ENCODE data around the gene LRBA.
A peak's percentile ranks its signal among the peaks of the same experiment; 100 is the strongest.

LRBA gene

DNA sequence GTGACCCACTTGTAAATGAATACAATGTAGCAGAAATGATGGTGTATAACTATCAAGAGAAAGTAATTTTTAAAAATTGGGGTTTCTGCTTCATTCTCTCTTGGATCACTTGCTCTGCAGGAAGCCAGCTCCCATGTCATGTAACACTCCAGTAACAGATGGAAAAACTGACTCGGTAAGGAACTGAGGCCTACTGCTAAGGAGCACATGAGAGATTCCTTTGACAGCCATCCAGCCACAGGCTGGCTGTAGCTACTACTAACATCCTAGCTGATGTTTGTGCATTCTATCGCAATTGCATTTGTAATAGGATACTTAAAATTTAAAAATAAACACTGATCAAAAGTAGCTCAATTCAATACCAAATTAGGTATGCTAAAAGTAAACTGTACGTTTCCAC, 535.4 kb downstream of the LRBA start:
- Mint-ChIP-seq H3K4me3 (no peak overlapping the region), H3K4me1 (peaks cover 13% of the 10 kb centered on the region), H3K27me3 (no peaks in the 10 kb centered on the region), H3K36me3 (ENCODE audit: insufficient read depth) (peaks cover 12% of the 10 kb centered on the region), H3K27ac (ENCODE audit: low read depth) (no peak overlapping the region), H3K9me3 (peaks cover 6% of the 10 kb centered on the region)
- ATAC-seq (replicated peaks; ENCODE audit: extremely low read depth, poor library complexity, severe bottlenecking) = no peak
- DNase-seq (ENCODE audit: low spot score in 2 of 2) = no peak

DNA sequence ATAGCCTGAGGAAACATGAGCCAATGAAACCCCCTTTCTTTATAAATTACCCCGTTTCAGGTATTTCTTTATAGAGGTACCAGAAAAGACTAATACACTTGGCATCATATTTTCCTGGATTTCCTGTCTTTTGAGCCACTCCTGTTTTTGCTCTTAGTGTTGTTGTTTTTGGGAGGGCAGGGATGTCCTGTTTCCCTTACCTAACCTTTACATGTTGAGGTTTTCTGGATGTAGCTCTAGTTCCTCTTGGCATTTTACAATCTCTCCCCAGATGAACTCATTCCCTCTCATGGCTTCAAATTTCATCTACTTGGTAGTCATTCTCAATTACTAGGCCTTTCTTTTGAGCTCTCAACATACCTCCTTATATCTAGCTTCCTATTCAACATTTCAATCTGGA, 537.2 kb downstream of the LRBA start:
- peak overlapping the region; percentile 49 for H3K27ac Mint-ChIP-seq (ENCODE audit: low read depth)
- no peak overlapping the region for H3K4me3 Mint-ChIP-seq
- H3K27me3 Mint-ChIP-seq = no peaks in the 10 kb centered on the region
- DNase-seq (ENCODE audit: low spot score in 2 of 2) (no peak), ATAC-seq (replicated peaks; ENCODE audit: extremely low read depth, poor library complexity, severe bottlenecking) (no peak)
- peaks cover 6% of the 10 kb centered on the region for H3K9me3 Mint-ChIP-seq
- peaks cover 13% of the 10 kb centered on the region for H3K4me1 Mint-ChIP-seq
- H3K36me3 Mint-ChIP-seq (ENCODE audit: insufficient read depth) = peaks cover 11% of the 10 kb centered on the region

DNA sequence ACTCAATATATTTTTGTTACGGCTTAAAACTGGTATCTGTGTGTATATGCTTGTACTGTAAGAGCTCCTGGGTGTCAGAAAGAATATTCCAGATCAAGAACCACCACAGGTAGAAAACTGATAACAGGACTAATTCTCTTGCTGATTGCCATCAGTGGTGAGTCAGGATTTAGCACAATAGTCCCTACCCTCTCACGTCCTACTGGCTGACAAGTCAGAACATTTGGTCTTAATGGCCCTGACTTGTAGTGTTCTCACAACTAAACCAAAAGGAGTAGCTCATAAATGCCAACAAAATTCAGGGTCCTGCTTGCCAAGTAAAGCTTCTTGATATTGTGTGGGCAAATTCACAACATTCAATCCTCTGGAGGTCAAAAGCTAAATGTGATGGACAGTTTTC, 538.3 kb downstream of the LRBA start:
- Mint-ChIP-seq H3K9me3 (peaks cover 6% of the 10 kb centered on the region), H3K27me3 (no peaks in the 10 kb centered on the region), H3K4me3 (no peak overlapping the region), H3K27ac (ENCODE audit: low read depth) (no peak overlapping the region), H3K36me3 (ENCODE audit: insufficient read depth) (peaks cover 7% of the 10 kb centered on the region), H3K4me1 (peaks cover 13% of the 10 kb centered on the region)
- no peak for DNase-seq (ENCODE audit: low spot score in 2 of 2)
- ATAC-seq (replicated peaks; ENCODE audit: extremely low read depth, poor library complexity, severe bottlenecking) = no peak

DNA sequence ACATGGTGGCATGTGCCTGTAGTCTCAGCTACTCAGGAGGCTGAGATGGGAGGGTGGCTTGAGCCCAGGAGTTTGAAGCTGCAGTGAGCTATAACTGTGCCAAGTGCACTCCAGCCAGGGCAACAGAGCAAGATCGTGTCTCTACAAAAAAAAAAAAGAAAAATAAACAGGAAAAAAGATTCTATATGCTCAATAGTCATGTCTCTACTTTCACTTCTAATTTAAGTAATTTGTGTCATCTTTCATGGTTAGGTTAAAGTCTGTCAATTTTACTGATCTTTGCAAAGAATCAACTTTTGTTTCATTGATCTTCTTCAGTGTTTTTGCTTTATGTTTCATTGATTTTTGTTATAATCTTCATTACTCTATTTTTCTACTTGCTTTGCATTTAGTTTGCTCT, 539.3 kb downstream of the LRBA start:
- no peak overlapping the region for H3K27ac Mint-ChIP-seq (ENCODE audit: low read depth)
- H3K27me3 Mint-ChIP-seq = no peaks in the 10 kb centered on the region
- DNase-seq (ENCODE audit: low spot score in 2 of 2) = no peak
- ATAC-seq (replicated peaks; ENCODE audit: extremely low read depth, poor library complexity, severe bottlenecking) = no peak
- H3K36me3 Mint-ChIP-seq (ENCODE audit: insufficient read depth) = peaks cover 7% of the 10 kb centered on the region
- H3K9me3 Mint-ChIP-seq = peaks cover 6% of the 10 kb centered on the region
- H3K4me1 Mint-ChIP-seq = peaks cover 13% of the 10 kb centered on the region
- H3K4me3 Mint-ChIP-seq = no peak overlapping the region

DNA sequence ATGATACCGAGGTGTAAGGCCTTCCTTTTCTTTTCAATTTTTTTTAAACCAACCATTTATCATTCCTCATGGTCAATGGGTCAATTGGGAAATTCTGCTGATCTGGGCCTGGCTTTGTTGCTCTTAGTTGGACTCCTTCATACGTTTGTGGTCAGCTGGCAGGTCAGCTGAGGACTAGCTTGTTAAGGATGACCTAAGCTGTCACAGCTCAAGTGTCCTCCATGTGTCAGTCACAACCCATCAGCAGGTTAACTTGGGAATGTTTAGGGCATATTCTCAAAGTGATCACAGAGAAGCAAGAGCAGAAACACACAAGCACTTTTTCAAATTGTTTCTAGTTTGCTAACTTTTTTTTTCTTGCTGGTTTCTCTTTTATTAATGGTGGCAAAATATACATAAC, 550.6 kb downstream of the LRBA start:
- no peak for ATAC-seq (replicated peaks; ENCODE audit: extremely low read depth, poor library complexity, severe bottlenecking)
- Mint-ChIP-seq H3K4me3 (no peak overlapping the region), H3K9me3 (no peaks in the 10 kb centered on the region), H3K27ac (ENCODE audit: low read depth) (no peak overlapping the region), H3K4me1 (no peaks in the 10 kb centered on the region), H3K27me3 (no peaks in the 10 kb centered on the region), H3K36me3 (ENCODE audit: insufficient read depth) (peaks cover 9% of the 10 kb centered on the region)
- no peak for DNase-seq (ENCODE audit: low spot score in 2 of 2)

DNA sequence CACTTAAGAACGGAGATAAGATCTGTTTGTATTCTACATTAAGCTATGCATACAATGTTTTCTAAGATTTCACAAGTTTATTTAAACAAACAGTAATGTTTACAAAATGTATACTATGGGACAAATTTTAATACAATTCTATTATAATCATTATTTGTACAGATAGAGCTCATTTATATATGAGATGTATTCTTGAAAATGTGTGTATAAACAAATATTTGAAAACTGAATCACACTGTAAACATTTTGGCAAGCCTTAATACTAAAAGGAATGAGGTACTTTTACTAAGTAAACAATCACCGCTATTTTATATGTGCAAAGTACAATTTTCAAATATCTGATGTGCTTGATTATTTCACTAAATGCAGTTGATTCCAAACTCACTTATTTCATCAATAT, 552.3 kb downstream of the LRBA start:
- H3K27me3 Mint-ChIP-seq = no peaks in the 10 kb centered on the region
- no peak overlapping the region for H3K4me3 Mint-ChIP-seq
- H3K27ac Mint-ChIP-seq (ENCODE audit: low read depth) = no peak overlapping the region
- no peak for DNase-seq (ENCODE audit: low spot score in 2 of 2)
- H3K36me3 Mint-ChIP-seq (ENCODE audit: insufficient read depth) = peaks cover 11% of the 10 kb centered on the region
- no peak for ATAC-seq (replicated peaks; ENCODE audit: extremely low read depth, poor library complexity, severe bottlenecking)
- no peaks in the 10 kb centered on the region for H3K4me1 Mint-ChIP-seq
- H3K9me3 Mint-ChIP-seq = no peaks in the 10 kb centered on the region

DNA sequence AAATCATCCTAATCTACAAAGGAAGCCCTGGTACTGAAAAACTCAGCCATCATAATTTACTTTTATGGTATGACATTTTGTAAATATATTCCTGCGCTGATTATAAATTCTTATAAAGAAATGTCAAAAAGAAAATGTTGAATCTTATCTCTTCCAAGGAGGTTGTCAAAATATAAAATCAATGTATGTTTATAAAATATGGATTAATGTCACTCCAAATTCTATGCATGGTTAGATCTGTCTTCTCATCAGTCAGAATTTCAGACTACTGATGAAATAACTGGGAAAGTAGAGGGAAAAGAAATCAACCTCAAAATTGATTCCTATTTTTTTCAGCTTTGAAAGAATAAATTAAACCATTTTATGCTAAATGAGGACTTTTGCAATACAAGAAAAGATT, 553.1 kb downstream of the LRBA start:
- Mint-ChIP-seq H3K9me3 (no peaks in the 10 kb centered on the region), H3K4me3 (no peak overlapping the region), H3K27ac (ENCODE audit: low read depth) (no peak overlapping the region), H3K4me1 (no peaks in the 10 kb centered on the region), H3K36me3 (ENCODE audit: insufficient read depth) (peaks cover 11% of the 10 kb centered on the region), H3K27me3 (no peaks in the 10 kb centered on the region)
- no peak for DNase-seq (ENCODE audit: low spot score in 2 of 2)
- ATAC-seq (replicated peaks; ENCODE audit: extremely low read depth, poor library complexity, severe bottlenecking) = no peak

DNA sequence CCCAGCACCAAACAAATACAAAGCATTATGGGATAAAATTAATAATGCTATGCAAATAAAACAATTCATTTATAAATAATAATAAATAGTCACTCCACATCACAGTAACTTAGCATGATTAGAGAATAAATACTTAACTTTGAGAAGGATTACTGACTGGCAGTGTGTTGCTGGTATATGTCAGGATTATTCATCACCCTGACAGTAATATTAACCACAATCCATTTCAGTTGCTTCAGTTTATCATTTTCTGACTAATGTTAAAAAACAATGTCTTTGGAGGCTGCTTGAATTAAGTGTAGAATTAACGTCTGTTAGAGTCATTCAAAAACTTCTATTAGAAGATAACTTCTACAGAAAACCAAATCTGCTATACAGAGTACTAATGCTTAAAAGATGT, 557.3 kb downstream of the LRBA start:
- no peaks in the 10 kb centered on the region for H3K27me3 Mint-ChIP-seq
- H3K4me3 Mint-ChIP-seq = no peak overlapping the region
- ATAC-seq (replicated peaks; ENCODE audit: extremely low read depth, poor library complexity, severe bottlenecking) = no peak
- no peak for DNase-seq (ENCODE audit: low spot score in 2 of 2)
- H3K4me1 Mint-ChIP-seq = peaks cover 5% of the 10 kb centered on the region
- peaks cover 5% of the 10 kb centered on the region for H3K9me3 Mint-ChIP-seq
- peaks cover 4% of the 10 kb centered on the region for H3K36me3 Mint-ChIP-seq (ENCODE audit: insufficient read depth)
- H3K27ac Mint-ChIP-seq (ENCODE audit: low read depth) = no peak overlapping the region

DNA sequence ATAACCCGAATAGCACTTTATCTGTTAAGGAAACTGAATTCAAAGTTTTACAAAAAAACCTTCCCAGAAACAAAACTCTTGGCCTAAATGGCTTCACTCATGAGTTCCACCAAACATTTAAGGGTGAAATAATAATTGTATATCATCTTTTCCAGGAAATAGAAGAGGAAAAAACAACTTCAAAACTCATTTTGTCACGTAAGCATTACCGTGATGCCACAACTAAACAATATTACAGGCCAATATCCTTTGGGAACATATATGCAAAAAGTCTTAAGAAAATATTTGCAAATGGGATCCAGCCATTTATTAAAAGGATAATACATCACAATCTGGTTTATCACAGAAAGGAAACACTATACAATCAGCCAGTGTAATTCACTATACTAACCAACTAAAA, 563.2 kb downstream of the LRBA start:
- DNase-seq (ENCODE audit: low spot score in 2 of 2) = no peak
- ATAC-seq (replicated peaks; ENCODE audit: extremely low read depth, poor library complexity, severe bottlenecking) = no peak
- no peak overlapping the region for H3K27ac Mint-ChIP-seq (ENCODE audit: low read depth)
- no peaks in the 10 kb centered on the region for H3K27me3 Mint-ChIP-seq
- H3K36me3 Mint-ChIP-seq (ENCODE audit: insufficient read depth) = peaks cover 2% of the 10 kb centered on the region
- peaks cover 10% of the 10 kb centered on the region for H3K4me1 Mint-ChIP-seq
- H3K4me3 Mint-ChIP-seq = no peak overlapping the region
- H3K9me3 Mint-ChIP-seq = peaks cover 5% of the 10 kb centered on the region

DNA sequence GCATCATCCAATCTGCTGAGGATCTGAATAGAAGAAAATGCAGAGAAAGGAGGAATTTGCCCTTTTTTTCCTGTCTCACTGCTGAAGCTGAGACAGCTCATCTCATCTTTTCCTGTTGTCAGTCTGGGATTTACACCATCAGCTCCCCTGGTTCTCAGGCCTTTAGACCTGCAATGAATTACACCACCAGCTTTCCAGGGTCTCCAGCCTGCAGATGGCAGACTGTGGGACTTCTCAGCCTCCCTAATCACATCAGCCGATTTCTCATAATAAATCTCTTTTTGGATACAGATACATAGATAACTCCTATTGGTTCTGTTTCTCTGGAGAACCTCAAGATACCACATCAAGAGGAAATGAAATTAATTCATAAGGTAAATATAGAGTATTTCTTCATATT, 567.7 kb downstream of the LRBA start:
- H3K36me3 Mint-ChIP-seq (ENCODE audit: insufficient read depth) = peaks cover 2% of the 10 kb centered on the region
- no peak for DNase-seq (ENCODE audit: low spot score in 2 of 2)
- no peaks in the 10 kb centered on the region for H3K9me3 Mint-ChIP-seq

DNA sequence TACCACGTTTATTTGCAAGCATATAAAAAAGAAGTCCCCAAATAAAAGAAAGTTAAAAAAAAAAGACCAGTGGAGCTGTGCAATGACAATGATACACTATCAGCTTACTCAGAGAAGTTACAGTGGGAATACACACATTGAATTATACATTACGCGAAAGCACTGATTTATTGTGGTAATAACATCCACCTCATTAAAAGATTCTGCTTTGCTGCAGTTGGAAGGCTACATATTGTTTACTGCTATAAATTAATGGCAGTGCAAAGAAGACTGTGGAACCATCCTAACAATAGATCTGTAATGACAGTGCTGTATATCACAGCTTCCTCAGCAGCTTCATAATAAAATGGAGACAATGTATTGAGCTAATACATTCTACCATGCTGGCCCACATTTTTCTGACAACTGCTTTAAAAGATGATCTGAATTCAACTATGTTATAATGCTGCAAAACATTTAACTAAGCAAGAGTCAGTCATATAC, 575.6 kb downstream of the LRBA start:
- Mint-ChIP-seq H3K4me3 (no peak overlapping the region), H3K4me1 (peaks cover 1% of the 10 kb centered on the region), H3K36me3 (ENCODE audit: insufficient read depth) (peaks cover 2% of the 10 kb centered on the region), H3K27me3 (no peaks in the 10 kb centered on the region), H3K27ac (ENCODE audit: low read depth) (no peak overlapping the region), H3K9me3 (no peaks in the 10 kb centered on the region)
- DNase-seq (ENCODE audit: low spot score in 2 of 2) = no peak
- no peak for ATAC-seq (replicated peaks; ENCODE audit: extremely low read depth, poor library complexity, severe bottlenecking)

More for the DNA sequence above, 567.7 kb downstream of the LRBA start:
- H3K27ac Mint-ChIP-seq (ENCODE audit: low read depth) = no peak overlapping the region
- H3K4me1 Mint-ChIP-seq = peaks cover 5% of the 10 kb centered on the region
- H3K4me3 Mint-ChIP-seq = no peak overlapping the region
- ATAC-seq (replicated peaks; ENCODE audit: extremely low read depth, poor library complexity, severe bottlenecking) = no peak
- H3K27me3 Mint-ChIP-seq = no peaks in the 10 kb centered on the region

DNA sequence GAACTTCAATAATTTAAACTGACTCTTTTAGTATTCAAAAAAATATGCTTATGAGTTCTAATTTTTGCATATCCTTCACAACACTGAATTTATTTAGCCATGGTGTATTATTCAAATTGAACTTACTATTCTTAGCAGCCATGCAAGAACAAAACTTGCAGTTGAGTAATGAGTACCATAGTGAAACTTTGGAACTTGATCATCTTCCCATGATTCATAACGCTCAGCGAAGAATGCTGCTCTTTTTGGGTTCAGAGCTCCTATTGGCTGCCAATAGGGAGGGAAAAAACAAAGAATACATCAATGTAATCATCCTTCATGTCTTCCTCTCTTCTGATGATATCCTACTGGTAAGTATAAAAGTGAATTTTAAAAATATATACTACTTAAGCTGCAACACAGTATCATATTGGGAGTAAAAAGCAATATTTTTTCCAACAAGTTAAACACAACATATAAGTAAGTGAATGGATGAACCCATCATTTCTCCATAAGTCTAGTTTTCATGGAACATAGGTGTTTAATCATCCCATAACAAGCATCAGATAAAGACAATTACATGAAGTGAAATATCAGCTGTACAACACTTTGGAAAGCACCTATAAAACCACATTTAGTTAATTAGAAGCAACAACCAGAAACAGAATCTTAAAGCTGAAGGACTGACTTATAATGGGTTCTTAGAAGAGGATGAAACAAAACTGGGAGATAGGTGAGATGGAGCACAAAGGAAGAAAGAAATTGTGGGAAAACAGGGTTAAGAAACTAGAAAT, 578.3 kb downstream of the LRBA start:
- H3K27ac Mint-ChIP-seq (ENCODE audit: low read depth) = no peak overlapping the region
- H3K9me3 Mint-ChIP-seq = no peaks in the 10 kb centered on the region
- H3K36me3 Mint-ChIP-seq (ENCODE audit: insufficient read depth) = peaks cover 7% of the 10 kb centered on the region
- peaks cover 5% of the 10 kb centered on the region for H3K4me1 Mint-ChIP-seq
- no peaks in the 10 kb centered on the region for H3K27me3 Mint-ChIP-seq
- DNase-seq (ENCODE audit: low spot score in 2 of 2) = no peak
- ATAC-seq (replicated peaks; ENCODE audit: extremely low read depth, poor library complexity, severe bottlenecking) = no peak
- no peak overlapping the region for H3K4me3 Mint-ChIP-seq

DNA sequence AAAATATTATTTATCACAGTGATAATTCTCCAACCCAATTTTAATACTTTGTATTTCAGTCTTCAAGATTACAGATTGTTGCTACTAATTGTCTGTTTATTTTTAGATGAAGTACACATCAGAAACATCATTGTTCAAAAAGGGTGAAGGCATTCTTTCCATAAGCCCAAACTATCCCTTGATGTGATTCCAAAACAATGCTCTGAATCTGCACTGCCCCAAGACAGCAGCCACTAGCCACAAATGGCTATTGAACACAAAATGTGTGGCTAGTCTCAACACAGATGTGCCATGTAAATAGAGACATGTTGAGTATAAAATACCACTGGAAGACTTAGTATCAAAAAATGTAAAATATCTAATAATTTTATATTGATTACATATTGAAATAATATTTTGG, 583.9 kb downstream of the LRBA start:
- no peak for ATAC-seq (replicated peaks; ENCODE audit: extremely low read depth, poor library complexity, severe bottlenecking)
- peaks cover 5% of the 10 kb centered on the region for H3K4me1 Mint-ChIP-seq

More for the DNA sequence above, 583.9 kb downstream of the LRBA start:
- Mint-ChIP-seq H3K4me3 (no peak overlapping the region), H3K27me3 (no peaks in the 10 kb centered on the region), H3K9me3 (no peaks in the 10 kb centered on the region), H3K36me3 (ENCODE audit: insufficient read depth) (peaks cover 7% of the 10 kb centered on the region), H3K27ac (ENCODE audit: low read depth) (no peak overlapping the region)
- DNase-seq (ENCODE audit: low spot score in 2 of 2) = no peak
